Brain microvascular endothelial cell (primary cell): ENCODE data around the gene ZCCHC18.
A peak's percentile ranks its signal among the peaks of the same experiment; 100 is the strongest.

ENCODE experiments used
- DNase-seq: peaks from one replicate; pipeline ENCODE4 v3.0.0-alpha.2; 2020
- H3K27ac ChIP-seq: fragments of 250-450 bp; sonication (Bioruptor Pico); 2 replicates; pipeline ENCODE4 v1.5.1; 2020; ENCODE audit warnings: mild to moderate bottlenecking, moderate library complexity
- H3K27me3 ChIP-seq: fragments of 250-450 bp; sonication (Bioruptor Pico); replicated peaks from 2 replicates; pipeline ENCODE4 v1.5.1; 2020; ENCODE audit warnings: mild to moderate bottlenecking
- H3K36me3 ChIP-seq: fragments of 250-450 bp; sonication (Bioruptor Pico); replicated peaks from 2 replicates; pipeline ENCODE4 v1.5.1; 2020; ENCODE audit warnings: mild to moderate bottlenecking
- H3K4me3 ChIP-seq: 2 replicates; pipeline ENCODE4 v1.5.1; 2011; ENCODE audit warnings: low read depth, mild to moderate bottlenecking, control low read depth, low read length, moderate library complexity
- in situ Hi-C: cut with HindIII; loops from 2 replicates; pipeline ENCODE4 v1.10.0; 2017; ENCODE audit warnings: low sequenced_read_pairs, low pct_ligation_motif_present
- TF ChIP-seq, protein P1 (sequence below): IDR thresholded peaks from 2 replicates; pipeline ENCODE4 v1.5.1; 2011; ENCODE audit warnings: low read depth, mild to moderate bottlenecking, moderate library complexity, low read length, control low read depth, inconsistent platforms; ENCODE audit errors: missing control alignments

The ZCCHC18 gene

DNA sequence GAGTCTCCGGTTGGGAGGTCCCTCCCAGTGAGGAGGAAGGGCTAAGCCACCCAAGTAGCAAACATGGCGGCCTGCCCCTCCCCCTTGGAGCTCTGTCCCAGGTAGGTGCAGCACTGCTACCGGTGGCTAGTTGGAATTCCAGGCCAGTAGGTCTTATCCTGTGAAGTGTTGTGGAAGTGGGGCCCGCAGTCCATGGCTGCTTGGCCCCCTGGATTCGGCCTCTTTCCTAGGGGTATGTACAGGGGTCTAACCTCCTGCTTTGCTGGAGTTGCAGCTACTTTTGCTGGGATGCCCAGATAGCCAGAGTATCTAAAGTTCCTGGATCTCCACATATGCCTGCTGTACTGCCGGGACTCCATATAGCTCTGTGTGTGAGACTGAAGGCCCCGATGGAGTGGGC, 26.4 kb upstream of the ZCCHC18 start:
- peaks cover 2% of the 10 kb centered on the region for H3K27me3 ChIP-seq
- TF ChIP-seq, protein P1, sequence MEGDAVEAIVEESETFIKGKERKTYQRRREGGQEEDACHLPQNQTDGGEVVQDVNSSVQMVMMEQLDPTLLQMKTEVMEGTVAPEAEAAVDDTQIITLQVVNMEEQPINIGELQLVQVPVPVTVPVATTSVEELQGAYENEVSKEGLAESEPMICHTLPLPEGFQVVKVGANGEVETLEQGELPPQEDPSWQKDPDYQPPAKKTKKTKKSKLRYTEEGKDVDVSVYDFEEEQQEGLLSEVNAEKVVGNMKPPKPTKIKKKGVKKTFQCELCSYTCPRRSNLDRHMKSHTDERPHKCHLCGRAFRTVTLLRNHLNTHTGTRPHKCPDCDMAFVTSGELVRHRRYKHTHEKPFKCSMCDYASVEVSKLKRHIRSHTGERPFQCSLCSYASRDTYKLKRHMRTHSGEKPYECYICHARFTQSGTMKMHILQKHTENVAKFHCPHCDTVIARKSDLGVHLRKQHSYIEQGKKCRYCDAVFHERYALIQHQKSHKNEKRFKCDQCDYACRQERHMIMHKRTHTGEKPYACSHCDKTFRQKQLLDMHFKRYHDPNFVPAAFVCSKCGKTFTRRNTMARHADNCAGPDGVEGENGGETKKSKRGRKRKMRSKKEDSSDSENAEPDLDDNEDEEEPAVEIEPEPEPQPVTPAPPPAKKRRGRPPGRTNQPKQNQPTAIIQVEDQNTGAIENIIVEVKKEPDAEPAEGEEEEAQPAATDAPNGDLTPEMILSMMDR = no peak
- no peak overlapping the region for H3K4me3 ChIP-seq
- no peak for DNase-seq
- in situ Hi-C loops = no loop called here
- no peaks in the 10 kb centered on the region for H3K36me3 ChIP-seq
- no peak overlapping the region for H3K27ac ChIP-seq

DNA sequence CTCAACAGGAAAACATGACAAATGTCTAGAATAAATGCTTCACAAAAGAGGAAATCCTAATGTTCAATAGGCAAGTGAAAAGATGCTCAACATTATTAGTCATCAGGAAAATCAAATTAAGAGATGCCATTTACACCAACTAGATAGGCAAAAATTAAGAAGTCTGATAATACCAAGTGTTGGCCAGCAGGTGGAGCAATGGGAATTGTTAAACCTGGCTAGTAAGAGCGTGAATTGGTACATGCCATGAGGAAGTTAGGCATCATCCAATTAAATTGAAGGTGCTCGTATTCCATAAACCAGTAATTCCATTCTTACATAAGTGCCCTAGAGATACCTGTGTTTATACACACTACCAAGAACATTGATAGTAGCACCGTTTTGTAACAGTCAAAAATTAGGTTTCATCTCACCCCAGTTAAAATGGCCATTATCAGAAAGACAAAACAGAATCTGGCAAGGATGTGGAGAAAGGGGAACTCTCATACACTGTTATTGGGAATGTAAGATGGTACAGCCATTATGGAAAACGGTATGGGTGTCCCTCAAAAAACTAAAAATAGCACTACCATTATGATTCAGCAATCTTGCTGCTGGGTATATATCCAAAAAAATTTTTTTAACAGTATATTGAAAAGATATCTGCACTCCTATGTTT, 14.0 kb upstream of the ZCCHC18 start:
- H3K4me3 ChIP-seq = no peak overlapping the region
- no peaks in the 10 kb centered on the region for H3K36me3 ChIP-seq
- no peak overlapping the region for H3K27ac ChIP-seq
- TF ChIP-seq, protein P1 = peak; percentile 66
- in situ Hi-C loops = no loop called here
- no peaks in the 10 kb centered on the region for H3K27me3 ChIP-seq
- DNase-seq = peak; percentile 36

DNA sequence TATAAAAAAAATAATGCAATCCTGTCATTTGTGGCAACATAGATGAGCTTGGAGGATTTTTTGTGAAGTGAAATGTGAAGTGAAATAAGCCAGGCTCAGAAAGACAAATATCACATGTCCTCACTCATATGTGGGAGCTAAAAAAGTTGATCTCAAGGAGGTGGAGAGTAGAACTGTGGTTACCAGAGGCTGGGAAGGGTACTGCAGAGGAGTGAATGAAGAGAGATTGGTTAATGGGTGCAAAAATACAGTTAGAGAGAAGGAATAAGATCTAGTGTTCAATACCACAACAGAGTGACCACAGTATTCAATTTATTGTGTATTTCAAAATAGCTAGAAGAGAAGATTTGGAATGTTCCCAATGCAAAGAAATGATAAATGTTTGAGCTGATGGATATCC, 13.4 kb upstream of the ZCCHC18 start:
- Histone ChIP-seq H3K4me3 (no peak overlapping the region), H3K36me3 (no peaks in the 10 kb centered on the region), H3K27me3 (no peaks in the 10 kb centered on the region), H3K27ac (no peak overlapping the region)
- in situ Hi-C loops = no loop called here
- no peak for DNase-seq
- TF ChIP-seq, protein P1 = no peak

DNA sequence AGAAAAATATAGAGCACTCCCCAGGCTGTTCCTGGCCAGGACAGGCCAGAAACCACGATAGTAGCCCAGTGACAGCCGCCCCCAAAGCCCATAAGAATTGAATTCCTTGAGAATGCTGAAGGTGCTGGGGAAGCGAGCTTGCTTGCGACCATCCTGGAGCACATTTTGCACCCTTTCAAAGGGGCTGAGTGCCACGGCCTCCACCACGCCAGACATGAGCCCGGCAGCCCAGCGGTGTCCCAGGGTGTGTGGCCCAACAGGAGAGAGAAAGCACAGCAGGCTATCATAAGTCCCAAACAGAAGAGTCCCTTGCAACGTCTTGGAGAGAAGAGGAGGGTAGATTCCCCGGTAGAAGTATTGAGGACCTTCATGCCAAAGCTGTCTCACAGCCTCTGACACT, 7.6 kb upstream of the ZCCHC18 start:
- H3K36me3 ChIP-seq = no peaks in the 10 kb centered on the region
- in situ Hi-C loops = no loop called here
- no peak overlapping the region for H3K27ac ChIP-seq
- TF ChIP-seq, protein P1 = no peak
- no peaks in the 10 kb centered on the region for H3K27me3 ChIP-seq
- no peak for DNase-seq
- H3K4me3 ChIP-seq = no peak overlapping the region

DNA sequence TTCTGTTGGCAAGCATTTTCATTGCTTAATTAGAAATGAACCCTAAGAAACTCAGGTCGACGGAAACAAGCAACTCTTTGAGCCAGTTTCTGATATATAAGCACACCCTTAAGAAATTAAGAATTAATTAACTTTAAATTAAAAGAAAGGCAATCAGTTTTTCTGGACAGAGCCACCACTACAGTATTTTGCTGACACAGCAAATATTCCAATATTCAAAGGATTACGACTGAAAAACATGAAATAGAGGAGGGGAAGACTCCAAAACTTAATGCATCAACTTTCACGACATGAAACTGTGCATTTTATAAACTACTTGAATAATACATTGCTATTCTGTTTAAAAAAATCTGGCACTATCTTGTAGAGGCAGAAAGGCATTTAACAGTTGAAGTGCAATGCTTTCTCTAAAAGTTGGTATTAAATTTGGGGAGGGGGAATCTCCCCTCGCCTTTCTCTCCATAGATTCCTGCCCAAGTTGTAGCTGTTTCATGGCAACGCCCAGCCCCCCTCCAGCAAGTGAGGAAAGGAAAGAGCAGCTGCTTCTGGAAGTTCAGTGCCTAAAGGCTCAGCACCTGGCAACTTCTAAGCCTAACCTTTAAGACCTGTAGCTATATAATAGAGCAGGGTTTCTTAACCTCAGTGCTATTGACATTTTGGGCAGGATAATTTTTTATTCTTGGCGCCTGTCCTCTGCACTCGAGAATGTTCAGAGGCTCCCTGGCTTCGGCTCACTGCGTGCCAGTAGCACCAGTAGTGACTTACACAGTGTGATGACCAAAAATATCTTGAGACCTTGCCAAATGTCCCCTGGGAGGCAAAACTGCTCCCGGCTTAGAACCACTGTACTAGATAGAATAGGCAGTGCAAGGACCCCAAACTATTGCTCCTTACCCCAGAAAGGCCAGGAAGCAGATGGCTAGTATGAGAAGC, 6.7 kb upstream of the ZCCHC18 start:
- no peak overlapping the region for H3K27ac ChIP-seq
- no peak overlapping the region for H3K4me3 ChIP-seq
- DNase-seq = no peak
- H3K27me3 ChIP-seq = no peaks in the 10 kb centered on the region
- TF ChIP-seq, protein P1 = no peak
- no peaks in the 10 kb centered on the region for H3K36me3 ChIP-seq
- in situ Hi-C loops = no loop called here
